ENCODE data around the gene MLLT3.

DNA sequence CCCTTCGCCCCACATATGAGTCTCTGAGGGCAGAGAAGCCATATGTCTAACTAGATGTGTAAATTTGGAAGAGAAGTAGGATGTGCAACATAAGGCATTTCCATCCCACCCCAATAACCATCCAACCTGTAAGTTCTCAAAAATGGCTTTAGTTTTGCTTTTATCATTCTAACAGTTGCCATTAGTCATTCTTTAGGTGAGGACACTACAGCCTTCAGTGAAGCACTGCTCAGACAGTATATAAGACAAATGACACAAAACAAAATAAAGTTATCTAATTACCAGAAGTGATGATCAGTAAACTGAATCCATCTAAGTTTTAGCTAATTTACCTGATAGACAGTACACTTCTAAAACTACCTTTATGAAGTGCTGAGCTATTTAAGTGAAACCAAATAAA lies 23.9 kb downstream of the MLLT3 start:
- TF ChIP-seq, protein P1, sequence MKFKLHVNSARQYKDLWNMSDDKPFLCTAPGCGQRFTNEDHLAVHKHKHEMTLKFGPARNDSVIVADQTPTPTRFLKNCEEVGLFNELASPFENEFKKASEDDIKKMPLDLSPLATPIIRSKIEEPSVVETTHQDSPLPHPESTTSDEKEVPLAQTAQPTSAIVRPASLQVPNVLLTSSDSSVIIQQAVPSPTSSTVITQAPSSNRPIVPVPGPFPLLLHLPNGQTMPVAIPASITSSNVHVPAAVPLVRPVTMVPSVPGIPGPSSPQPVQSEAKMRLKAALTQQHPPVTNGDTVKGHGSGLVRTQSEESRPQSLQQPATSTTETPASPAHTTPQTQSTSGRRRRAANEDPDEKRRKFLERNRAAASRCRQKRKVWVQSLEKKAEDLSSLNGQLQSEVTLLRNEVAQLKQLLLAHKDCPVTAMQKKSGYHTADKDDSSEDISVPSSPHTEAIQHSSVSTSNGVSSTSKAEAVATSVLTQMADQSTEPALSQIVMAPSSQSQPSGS (CRISPR knock-in tag; IDR thresholded peaks at IDR 0.05), result no peak
- no peak for TF ChIP-seq SETDB1 (CRISPR knock-in tag; IDR thresholded peaks at IDR 0.05; ENCODE audit: borderline replicate concordance)
- no peak for TF ChIP-seq SMARCC2 (IDR thresholded peaks at IDR 0.05)
- no peak for TF ChIP-seq ZNF431 (CRISPR knock-in tag; IDR thresholded peaks at IDR 0.05; ENCODE audit: borderline replicate concordance, low read depth)
- TF ChIP-seq ZFY (CRISPR knock-in tag; IDR thresholded peaks at IDR 0.05), result no peak
- no peak for TF ChIP-seq ESRRA (CRISPR knock-in tag; IDR thresholded peaks at IDR 0.05; ENCODE audit: low read depth)
- no peak for TF ChIP-seq KAT8 (CRISPR knock-in tag; IDR thresholded peaks at IDR 0.05)
- TF ChIP-seq ZNF674 (CRISPR knock-in tag; IDR thresholded peaks at IDR 0.05; ENCODE audit: low read depth), result no peak
- no peak for TF ChIP-seq RNF2 (conservative IDR thresholded peaks at IDR 0.05; ENCODE audit: low read depth)

Measured in HepG2 (cell line).